BLaER1 treated with 17β-estradiol and CSF1 and Interleukin-3, amounts not matched to agents 10 nM and 100 nM (cell line): Measurements from ENCODE around the gene LRRC27.

ENCODE experiments used
- H3K27ac ChIP-seq, 11 experiments: shearing (Covaris generic); formaldehyde crosslinking; 2 replicates each; pipeline ENCODE4 v1.8.1; 2022
- H3K27me3 ChIP-seq, 11 experiments: shearing (Covaris generic); formaldehyde crosslinking; 2 replicates each; pipeline ENCODE4 v1.8.1; 2022
- H3K36me3 ChIP-seq, 11 experiments: shearing (Covaris generic); formaldehyde crosslinking; 2 replicates each; pipeline ENCODE4 v1.8.1; 2022
- H3K4me1 ChIP-seq, 10 experiments: shearing (Covaris generic); formaldehyde crosslinking; 2 replicates each; pipeline ENCODE4 v1.8.1; 2022
- H3K4me2 ChIP-seq, 11 experiments: shearing (Covaris generic); formaldehyde crosslinking; 2 replicates each; pipeline ENCODE4 v1.8.1; 2022
- H3K4me3 ChIP-seq, 10 experiments: shearing (Covaris generic); formaldehyde crosslinking; 2 replicates each; pipeline ENCODE4 v1.8.1; 2022
- H3K9ac ChIP-seq, 11 experiments: shearing (Covaris generic); formaldehyde crosslinking; 2 replicates each; pipeline ENCODE4 v1.8.1; 2022
- H3K9me3 ChIP-seq, 11 experiments: shearing (Covaris generic); formaldehyde crosslinking; replicated peaks in 1 of 11; 2 replicates each; pipeline ENCODE4 v1.8.1; 2022
- H4K20me1 ChIP-seq, 11 experiments: shearing (Covaris generic); formaldehyde crosslinking; 2 replicates each; pipeline ENCODE4 v1.8.1; 2022
- Cebpa-rat ChIP-seq, 11 experiments: shearing (Covaris generic); IDR thresholded peaks; 2 replicates each; pipeline ENCODE4 v1.8.1; 2022

The LRRC27 gene

DNA sequence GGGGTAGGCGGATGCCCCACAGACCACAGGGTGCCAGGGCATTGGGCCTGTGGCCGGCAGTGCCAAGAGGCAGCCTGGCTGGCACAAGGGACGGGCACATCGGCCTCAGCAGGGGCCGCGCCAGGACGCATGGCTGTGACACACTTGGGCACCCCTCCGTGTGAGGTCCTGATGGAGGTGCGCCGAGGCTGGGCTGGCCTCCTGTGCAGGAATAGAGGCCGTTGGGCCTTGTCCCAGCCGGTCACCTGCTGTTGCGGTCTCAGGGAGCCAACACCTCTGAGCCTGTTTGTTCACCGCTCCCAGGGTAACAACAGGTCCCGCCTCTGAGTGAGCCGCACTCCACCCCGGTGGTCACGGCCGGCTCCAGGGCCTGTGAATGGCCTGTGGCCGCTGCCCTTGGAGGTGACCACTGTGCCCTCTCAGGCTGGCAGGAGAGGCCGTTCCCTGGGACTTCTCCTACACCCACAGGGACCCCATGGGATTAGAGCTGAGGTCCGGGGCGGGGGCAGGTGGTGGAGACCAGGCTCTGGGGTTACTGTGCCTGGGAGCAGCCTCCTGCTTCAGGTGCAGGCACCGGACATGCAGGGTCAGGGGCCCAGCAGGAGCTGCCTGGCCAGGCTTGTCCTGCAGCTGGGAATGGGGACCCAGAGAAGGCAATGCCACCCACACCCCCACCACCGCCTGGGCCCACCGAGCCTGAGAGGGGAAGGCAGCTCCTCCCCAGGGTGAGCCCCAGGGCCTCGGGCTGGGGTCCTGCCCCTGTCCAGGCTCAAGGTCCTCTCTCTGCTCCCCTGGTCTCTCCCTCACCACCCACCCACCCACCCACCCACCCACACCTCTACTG lies 77.1 kb downstream of the LRRC27 start:
- no peak for TF ChIP-seq Cebpa-rat (IDR thresholded peaks at IDR 0.05)
- peaks cover 80 to 94% (median 85%) of the 10 kb centered on the region in 10 experiments for H3K4me1 ChIP-seq
- peaks cover 0 to 77% (median 9%) of the 10 kb centered on the region in 11 experiments; a peak in 11 of 22 replicates for H4K20me1 ChIP-seq
- H3K9me3 ChIP-seq = no peaks in the 10 kb centered on the region
- H3K27me3 ChIP-seq = 0 out of 22 replicates have a peak, but pooled peaks cover 0 to 6% (median 0%) of the 10 kb centered on the region in 11 experiments
- peaks cover 0 to 27% (median 13%) of the 10 kb centered on the region in 11 experiments; a peak in 17 of 22 replicates for H3K36me3 ChIP-seq
- H3K4me3 ChIP-seq = peak overlapping the region in 9 of 10 experiments; percentile 0 to 54 (median 33); a peak in 14 of 20 replicates
- H3K9ac ChIP-seq = peak overlapping the region; percentile 57 to 80 (median 68); a peak in 21 of 22 replicates
- H3K27ac ChIP-seq = peak overlapping the region; percentile 4 to 82 (median 75); a peak in 19 of 22 replicates
- peak overlapping the region; percentile 82 to 99 (median 96) for H3K4me2 ChIP-seq

DNA sequence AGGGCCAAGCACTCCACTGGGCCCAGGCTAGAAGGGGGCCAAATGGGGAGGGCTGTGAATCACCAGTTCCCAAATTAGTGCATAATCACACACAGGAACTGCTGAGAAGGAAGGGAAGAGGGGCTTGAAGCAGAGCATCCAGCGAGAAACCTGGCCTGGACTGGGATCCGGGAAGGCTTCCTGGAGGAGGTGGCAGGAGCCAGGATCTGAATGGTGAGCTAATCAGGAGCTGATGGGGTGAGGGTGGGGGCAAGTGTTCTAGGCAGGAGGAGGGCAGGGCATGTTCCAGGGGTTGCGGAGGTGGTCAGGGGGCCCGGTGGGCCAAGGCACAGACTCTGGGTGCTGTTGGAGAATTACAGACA lies 77.7 kb downstream of the LRRC27 start:
- H3K27me3 ChIP-seq = 0 out of 22 replicates have a peak, but pooled peaks cover 0 to 6% (median 0%) of the 10 kb centered on the region in 11 experiments
- H3K36me3 ChIP-seq = peaks cover 0 to 25% (median 13%) of the 10 kb centered on the region in 11 experiments; a peak in 17 of 22 replicates
- no peaks in the 10 kb centered on the region for H3K9me3 ChIP-seq
- no peak for TF ChIP-seq Cebpa-rat (IDR thresholded peaks at IDR 0.05)
- H4K20me1 ChIP-seq = peaks cover 0 to 79% (median 9%) of the 10 kb centered on the region in 11 experiments; a peak in 11 of 22 replicates
- H3K9ac ChIP-seq = peak overlapping the region in 9 of 11 experiments; percentile 20 to 80 (median 68); a peak in 11 of 22 replicates
- peak overlapping the region; percentile 82 to 99 (median 96) for H3K4me2 ChIP-seq
- peak overlapping the region in 2 of 10 experiments; percentile 36 to 54; a peak in 1 of 20 replicates for H3K4me3 ChIP-seq
- peaks cover 86 to 95% (median 87%) of the 10 kb centered on the region in 10 experiments for H3K4me1 ChIP-seq
- peak overlapping the region in 3 of 11 experiments; percentile 75 to 78 (median 77); a peak in 4 of 22 replicates for H3K27ac ChIP-seq

DNA sequence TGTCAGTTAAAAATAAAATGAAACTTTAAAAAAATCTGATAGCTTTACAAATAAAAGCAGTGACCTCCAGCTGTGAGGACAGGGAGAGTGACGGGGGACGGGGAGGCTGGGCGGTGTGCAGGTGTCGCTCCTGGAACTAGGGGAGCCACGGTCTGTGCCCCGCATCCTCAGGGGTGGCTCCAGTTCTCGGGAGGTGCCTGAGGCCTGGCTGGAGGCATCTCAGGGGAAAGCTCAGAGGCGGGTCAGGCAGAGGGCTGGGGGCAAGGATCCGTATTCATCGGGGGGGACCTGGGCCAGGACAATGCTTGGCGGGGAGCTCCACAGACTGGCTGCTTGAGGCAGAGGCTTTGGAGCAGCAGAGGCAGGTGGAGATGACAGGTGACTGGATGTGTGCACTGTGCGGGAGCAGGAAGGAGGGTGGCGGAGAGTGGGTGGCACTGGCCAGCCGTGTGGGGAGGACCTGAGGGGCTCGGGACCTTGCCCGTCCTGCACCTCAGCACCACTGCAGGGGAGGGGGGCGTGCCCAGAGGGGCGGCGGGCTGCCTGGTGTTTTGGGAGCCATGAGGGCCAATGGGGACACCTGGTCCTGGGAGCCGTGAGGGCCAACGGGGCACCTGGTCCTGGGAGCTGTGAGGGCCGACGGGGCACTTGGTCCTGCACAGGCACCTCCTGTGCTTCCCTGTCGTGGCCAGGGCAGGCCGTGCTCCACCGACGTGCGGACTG lies 78.2 kb downstream of the LRRC27 start:
- Histone ChIP-seq H3K36me3 (peaks cover 0 to 19% (median 9%) of the 10 kb centered on the region in 11 experiments; a peak in 17 of 22 replicates), H4K20me1 (peaks cover 0 to 80% (median 9%) of the 10 kb centered on the region in 11 experiments; a peak in 11 of 22 replicates), H3K4me1 (peaks cover 90 to 100% (median 93%) of the 10 kb centered on the region in 10 experiments), H3K9ac (peak overlapping the region in 8 of 11 experiments; percentile 20 to 80 (median 67); a peak in 7 of 22 replicates), H3K27me3 (0 out of 22 replicates have a peak, but pooled peaks cover 0 to 6% (median 0%) of the 10 kb centered on the region in 11 experiments), H3K27ac (no peak overlapping the region; a peak in 3 of 22 replicates), H3K4me2 (peak overlapping the region; percentile 82 to 99 (median 96)), H3K4me3 (no peak overlapping the region), H3K9me3 (no peaks in the 10 kb centered on the region)
- no peak for TF ChIP-seq Cebpa-rat (IDR thresholded peaks at IDR 0.05)

DNA sequence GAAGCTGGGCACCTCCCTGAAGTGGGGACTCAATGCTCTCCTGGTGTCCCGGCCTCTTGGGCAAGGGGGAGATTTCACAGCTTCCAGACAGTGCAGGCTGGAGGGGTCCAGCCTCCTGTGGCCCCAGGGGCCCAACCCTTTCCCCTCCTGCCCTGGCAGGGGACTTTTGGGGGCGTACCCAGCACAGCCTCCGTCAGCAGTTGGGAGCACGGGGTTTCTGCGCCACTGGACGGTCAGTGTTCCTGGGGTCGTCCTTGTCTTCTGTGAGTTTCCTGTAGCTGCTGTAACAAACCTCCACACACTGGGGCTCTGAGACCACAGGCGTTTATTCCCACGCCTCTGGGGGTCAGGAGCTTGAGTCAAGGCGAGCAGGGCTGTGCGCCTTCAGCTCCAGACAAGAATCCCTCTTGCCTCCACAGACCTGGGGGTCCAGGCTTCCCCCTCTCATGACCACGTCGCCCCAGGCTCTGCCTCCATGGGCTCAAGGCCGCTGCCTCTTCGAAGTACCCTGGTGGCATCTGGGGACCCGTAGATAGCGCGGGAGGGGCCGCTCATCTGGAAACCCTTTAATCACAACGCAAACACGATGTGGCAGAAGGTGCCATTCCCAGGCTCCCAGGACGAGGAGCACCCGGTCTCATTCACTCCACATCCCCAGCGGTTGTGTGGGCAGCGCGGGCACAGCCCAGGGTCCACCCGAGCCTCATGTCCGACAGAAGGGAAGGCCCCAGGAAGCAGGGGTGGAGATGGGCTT lies 79.0 kb downstream of the LRRC27 start:
- H3K9ac ChIP-seq = peak overlapping the region; percentile 2 to 80 (median 50); a peak in 15 of 22 replicates
- peaks cover 0 to 12% (median 1%) of the 10 kb centered on the region in 11 experiments; a peak in 12 of 22 replicates for H3K36me3 ChIP-seq
- H3K4me3 ChIP-seq = no peak overlapping the region
- no peaks in the 10 kb centered on the region for H3K9me3 ChIP-seq
- peak overlapping the region in 8 of 11 experiments; percentile 2 to 60 (median 32); a peak in 7 of 22 replicates for H3K27ac ChIP-seq
- peaks cover 95 to 100% (median 99%) of the 10 kb centered on the region in 10 experiments for H3K4me1 ChIP-seq
- TF ChIP-seq Cebpa-rat (IDR thresholded peaks at IDR 0.05) = no peak
- H3K27me3 ChIP-seq = 0 out of 22 replicates have a peak, but pooled peaks cover 0 to 6% (median 0%) of the 10 kb centered on the region in 11 experiments
- H4K20me1 ChIP-seq = peaks cover 0 to 84% (median 9%) of the 10 kb centered on the region in 11 experiments; a peak in 11 of 22 replicates
- peak overlapping the region; percentile 82 to 99 (median 96) for H3K4me2 ChIP-seq

DNA sequence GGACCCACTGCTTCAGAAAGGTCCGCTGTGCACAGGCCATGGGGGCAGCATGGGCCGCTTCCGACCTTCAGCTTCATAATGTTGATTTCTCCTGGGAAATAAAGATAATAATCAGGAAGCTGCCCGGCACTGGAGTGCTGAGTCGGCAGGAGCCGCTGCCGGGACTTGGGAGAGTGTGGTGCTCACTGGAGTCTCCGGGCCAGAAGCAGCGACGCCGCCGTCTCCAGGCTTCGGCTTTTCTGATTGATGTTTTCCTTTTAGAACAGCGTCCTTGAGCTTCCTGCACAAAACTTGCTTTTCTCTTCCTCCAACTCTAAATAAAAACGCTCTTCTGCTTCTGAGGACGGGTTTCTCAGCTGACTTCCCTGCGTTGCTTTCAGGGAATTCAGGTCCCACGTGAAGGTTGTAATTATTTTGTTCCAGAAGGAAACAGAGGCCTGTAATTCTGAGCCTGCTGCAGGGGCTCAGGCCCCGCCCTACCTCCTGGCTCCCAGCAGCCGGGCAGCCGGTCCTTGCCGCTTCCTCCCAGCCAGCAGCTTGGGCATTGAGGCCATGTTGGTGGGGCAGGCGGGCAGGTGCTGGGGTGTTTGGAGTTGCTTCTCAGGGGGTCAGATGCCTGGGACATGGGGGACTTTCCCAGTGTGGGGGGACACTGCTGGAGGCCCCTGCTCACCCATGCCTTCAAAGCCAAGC lies 79.7 kb downstream of the LRRC27 start:
- peak overlapping the region; percentile 82 to 99 (median 96) for H3K4me2 ChIP-seq
- H3K27me3 ChIP-seq = 0 out of 22 replicates have a peak, but pooled peaks cover 0 to 6% (median 0%) of the 10 kb centered on the region in 11 experiments
- peak overlapping the region; percentile 2 to 72 (median 48); a peak in 16 of 22 replicates for H3K9ac ChIP-seq
- H3K27ac ChIP-seq = peak overlapping the region in 8 of 11 experiments; percentile 2 to 60 (median 36); a peak in 8 of 22 replicates
- no peaks in the 10 kb centered on the region for H3K9me3 ChIP-seq
- peaks cover 0 to 5% (median 0%) of the 10 kb centered on the region in 11 experiments; a peak in 4 of 22 replicates for H3K36me3 ChIP-seq
- peaks cover 0 to 86% (median 9%) of the 10 kb centered on the region in 11 experiments; a peak in 11 of 22 replicates for H4K20me1 ChIP-seq
- TF ChIP-seq Cebpa-rat (IDR thresholded peaks at IDR 0.05) = no peak
- H3K4me1 ChIP-seq = peaks cover 96 to 100% (median 100%) of the 10 kb centered on the region in 10 experiments
- 0 out of 20 replicates have a peak overlapping the region, but pooled peaks of 1 of the 10 experiments have one; percentile 4 for H3K4me3 ChIP-seq

DNA sequence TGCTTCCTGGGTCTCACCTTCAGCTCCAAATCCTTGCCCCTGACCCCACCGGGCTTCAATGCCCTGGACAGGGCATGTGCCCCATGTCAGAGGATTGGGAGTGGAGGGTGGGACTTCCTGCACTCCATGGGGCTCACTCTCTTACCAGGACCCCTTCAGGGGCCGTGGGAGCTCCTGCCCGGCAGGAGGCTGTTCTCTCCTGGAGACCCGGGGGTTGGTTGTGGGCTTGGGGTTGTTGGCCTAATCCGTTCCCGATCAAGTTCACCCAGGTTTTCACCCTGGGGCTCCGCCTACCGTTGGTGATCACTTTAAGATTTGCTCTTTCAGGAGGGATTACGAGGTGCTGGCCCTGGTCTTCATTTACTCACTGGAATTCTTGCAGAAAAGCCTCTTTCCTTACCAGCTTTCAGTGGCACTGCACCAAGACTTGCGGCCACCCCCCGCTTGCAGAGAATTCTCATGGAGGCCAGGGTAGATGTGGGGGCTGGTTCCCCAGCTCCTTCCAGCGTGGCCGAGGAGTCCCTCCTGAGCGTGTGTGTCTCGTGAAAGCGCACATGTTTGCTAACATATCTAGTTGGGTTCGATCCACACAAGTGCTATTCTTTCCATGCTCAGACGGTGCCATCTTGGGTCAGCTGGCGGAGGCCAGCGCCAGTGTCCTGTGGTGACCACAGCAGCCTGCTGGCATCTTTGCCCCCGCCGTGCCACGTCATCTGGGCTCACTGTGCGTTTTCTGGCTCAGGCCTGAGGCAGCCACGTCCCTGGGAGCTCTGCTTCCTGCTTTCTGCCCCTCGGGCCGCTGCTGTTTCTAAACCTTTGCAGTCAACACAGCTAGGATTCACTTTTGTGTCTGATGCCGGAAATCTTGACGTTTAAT lies 80.6 kb downstream of the LRRC27 start:
- Histone ChIP-seq H3K4me3 (0 out of 20 replicates have a peak overlapping the region, but pooled peaks of 1 of the 10 experiments have one; percentile 4), H3K9me3 (no peaks in the 10 kb centered on the region)
- no peak for TF ChIP-seq Cebpa-rat (IDR thresholded peaks at IDR 0.05)

More for the DNA sequence above, 80.6 kb downstream of the LRRC27 start:
- peaks cover 96 to 100% (median 100%) of the 10 kb centered on the region in 10 experiments for H3K4me1 ChIP-seq
- peak overlapping the region in 8 of 11 experiments; percentile 37 to 72 (median 49); a peak in 7 of 22 replicates for H3K9ac ChIP-seq
- 0 out of 22 replicates have a peak, but pooled peaks cover 0 to 6% (median 0%) of the 10 kb centered on the region in 11 experiments for H3K27me3 ChIP-seq
- peaks cover 0 to 9% (median 0%) of the 10 kb centered on the region in 11 experiments; a peak in 3 of 22 replicates for H3K36me3 ChIP-seq
- H4K20me1 ChIP-seq = peaks cover 0 to 86% (median 9%) of the 10 kb centered on the region in 11 experiments; a peak in 11 of 22 replicates
- peak overlapping the region in 7 of 11 experiments; percentile 26 to 68 (median 45); a peak in 10 of 22 replicates for H3K27ac ChIP-seq
- peak overlapping the region; percentile 82 to 99 (median 96) for H3K4me2 ChIP-seq
